H1 (cell line): ENCODE measurements around the gene SLC6A18. TPM values are rescaled to one million over a fixed set of nuclear protein-coding genes. Genes with fewer than 3 reads are reported as not detected.

ENCODE experiments used
- CTCF ChIA-PET: fragments of 300-600 bp; sonication (Branson Sonifier 250); formaldehyde crosslinking; loops from one replicate; lab custom pipeline; 2021; ENCODE audit not compliant: partially characterized antibody; lab: Charles Lee
- POLR2A ChIA-PET: fragments of 300-600 bp; sonication (Branson Sonifier 250); formaldehyde crosslinking; loops from one replicate; lab custom pipeline; 2021; ENCODE audit warnings: inconsistent platforms; ENCODE audit not compliant: partially characterized antibody; lab: Charles Lee
- DNase-seq, 2 experiments: peaks; one replicate each; pipeline versions ENCODE4 v3.0.0 to v3.0.0-alpha.2; 2010 to 2022; ENCODE audit warnings: low spot score in 2 of 2, low read depth in 1 of 2, mixed read lengths in 1 of 2
- FAIRE-seq: peaks from 2 replicates; lab custom pipeline; 2011; peaks lifted over from hg19 to GRCh38; lab: Jason Lieb, UNC
- H2AFZ ChIP-seq: 2 replicates; pipeline ENCODE4 v1.8.1; 2012; ENCODE audit warnings: low read length, inconsistent platforms
- H2AK5ac ChIP-seq: 2 replicates; pipeline ENCODE4 v1.6.1; 2013; ENCODE audit warnings: low read depth, low read length
- H2BK120ac ChIP-seq: replicated peaks from 2 replicates; pipeline ENCODE3; 2013; ENCODE audit warnings: low read depth, low read length, inconsistent platforms
- H2BK12ac ChIP-seq: 2 replicates; pipeline ENCODE4 v1.6.1; 2013; ENCODE audit warnings: low read depth, low read length
- H2BK15ac ChIP-seq: 2 replicates; pipeline ENCODE4 v1.6.1; 2013; ENCODE audit warnings: low read length
- H2BK20ac ChIP-seq: 2 replicates; pipeline ENCODE4 v1.6.1; 2013; ENCODE audit warnings: low read length
- H2BK5ac ChIP-seq: 2 replicates; pipeline ENCODE4 v1.6.1; 2013; ENCODE audit warnings: low read depth, low read length
- H3K14ac ChIP-seq: 2 replicates; pipeline ENCODE4 v1.6.1; 2013; ENCODE audit warnings: inconsistent platforms; ENCODE audit not compliant: insufficient read length
- H3K18ac ChIP-seq: 2 replicates; pipeline ENCODE4 v1.6.1; 2013; ENCODE audit warnings: low read length; ENCODE audit errors: extremely low read depth
- H3K23ac ChIP-seq: 2 replicates; pipeline ENCODE4 v1.6.1; 2013; ENCODE audit warnings: inconsistent platforms; ENCODE audit not compliant: insufficient read length
- H3K23me2 ChIP-seq: 2 replicates; pipeline ENCODE4 v1.6.1; 2013; ENCODE audit warnings: low read depth, low read length
- H3K27ac ChIP-seq: 2 replicates; pipeline ENCODE4 v1.6.1; 2011; ENCODE audit warnings: low read depth, low read length, inconsistent platforms
- H3K27me3 ChIP-seq, 4 experiments: replicated peaks in 1 of 4; 1 replicate in 1 of 4; 2 replicates in 3 of 4; pipeline versions ENCODE4 v1.6.1 to v1.8.1; 2011 to 2013; ENCODE audit warnings: low read length in 3 of 4, mild to moderate bottlenecking in 3 of 4, inconsistent platforms in 2 of 4, mixed read lengths in 2 of 4, moderate library complexity in 1 of 4; ENCODE audit not compliant: control insufficient read depth in 3 of 4, insufficient read depth in 3 of 4; ENCODE audit errors: extremely low read depth in 1 of 4
- H3K36me3 ChIP-seq, 4 experiments: 2 replicates each; pipeline versions ENCODE4 v1.6.1 to v1.8.1; 2011 to 2013; ENCODE audit warnings: mild to moderate bottlenecking in 4 of 4, low read length in 3 of 4, moderate library complexity in 2 of 4, control low read depth in 1 of 4, inconsistent platforms in 1 of 4; ENCODE audit not compliant: insufficient read depth in 4 of 4, control insufficient read depth in 2 of 4
- H3K4ac ChIP-seq: replicated peaks from 2 replicates; pipeline ENCODE3; 2013; ENCODE audit warnings: low read length, low read depth, mixed read lengths, inconsistent platforms; ENCODE audit not compliant: insufficient read length
- H3K4me1 ChIP-seq, 4 experiments: replicated peaks in 1 of 4; 1 replicate in 1 of 4; 2 replicates in 3 of 4; pipeline versions ENCODE4 v1.6.1 to v1.8.1; 2011 to 2013; ENCODE audit warnings: low read length in 3 of 4, inconsistent platforms in 2 of 4, mixed read lengths in 1 of 4; ENCODE audit not compliant: insufficient read depth in 4 of 4, control insufficient read depth in 3 of 4
- H3K4me2 ChIP-seq, 2 experiments: 2 replicates each; pipeline versions ENCODE4 v1.6.1 to v1.8.1; 2011 to 2013; ENCODE audit warnings: low read depth in 2 of 2, low read length in 2 of 2, control low read depth in 1 of 2, inconsistent platforms in 1 of 2, mild to moderate bottlenecking in 1 of 2; ENCODE audit not compliant: insufficient read depth in 1 of 2
- H3K4me3 ChIP-seq, 4 experiments: fragments of 200-600, 300-600 bp in 1 of 4; sonication (generic), shearing (Covaris generic), sonication (Bioruptor Twin) in 1 of 4; 2 replicates each; pipeline versions ENCODE4 v1.5.1 to v1.8.1; 2011 to 2016; ENCODE audit warnings: low read length in 4 of 4, low read depth in 3 of 4, control low read depth in 2 of 4, inconsistent platforms in 2 of 4, mild to moderate bottlenecking in 2 of 4, mixed read lengths in 1 of 4, moderate library complexity in 1 of 4; ENCODE audit not compliant: insufficient read depth in 2 of 4; ENCODE audit errors: extremely low read depth in 1 of 4
- H3K56ac ChIP-seq: replicated peaks from 2 replicates; pipeline ENCODE3; 2013; ENCODE audit warnings: low read depth, mild to moderate bottlenecking, mixed read lengths, low read length, inconsistent platforms; ENCODE audit not compliant: insufficient read length
- H3K79me1 ChIP-seq: 2 replicates; pipeline ENCODE4 v1.6.1; 2013; ENCODE audit warnings: low read depth, low read length, control low read depth
- H3K79me2 ChIP-seq, 2 experiments: 2 replicates each; pipeline versions ENCODE4 v1.6.1 to v1.8.1; 2012 to 2013; ENCODE audit warnings: low read length in 2 of 2, mild to moderate bottlenecking in 2 of 2, inconsistent platforms in 1 of 2; ENCODE audit not compliant: insufficient read depth in 2 of 2, control insufficient read depth in 1 of 2
- H3K9ac ChIP-seq, 4 experiments: replicated peaks in 1 of 4; 1 replicate in 1 of 4; 2 replicates in 3 of 4; pipeline versions ENCODE4 v1.6.1 to v1.8.1; 2011 to 2013; ENCODE audit warnings: low read depth in 3 of 4, low read length in 3 of 4, control low read depth in 2 of 4, mild to moderate bottlenecking in 2 of 4, moderate library complexity in 2 of 4, inconsistent platforms in 1 of 4; ENCODE audit errors: extremely low read depth in 1 of 4
- H3K9me3 ChIP-seq, 2 experiments: 2 replicates each; pipeline versions ENCODE4 v1.6.1 to v1.8.1; 2012 to 2013; ENCODE audit warnings: mild to moderate bottlenecking in 2 of 2, moderate library complexity in 2 of 2, control low read depth in 1 of 2, inconsistent platforms in 1 of 2, low read depth in 1 of 2, low read length in 1 of 2, mixed read lengths in 1 of 2; ENCODE audit not compliant: insufficient read depth in 2 of 2
- H4K20me1 ChIP-seq, 2 experiments: replicated peaks in 1 of 2; 2 replicates each; pipeline versions ENCODE3 to v1.8.1; 2011 to 2013; ENCODE audit warnings: inconsistent platforms in 2 of 2, low read length in 2 of 2, mild to moderate bottlenecking in 1 of 2; ENCODE audit not compliant: insufficient read depth in 2 of 2, control insufficient read depth in 1 of 2
- H4K5ac ChIP-seq: 2 replicates; pipeline ENCODE4 v1.6.1; 2013; ENCODE audit warnings: low read length, low read depth, mixed read lengths, inconsistent platforms; ENCODE audit not compliant: insufficient read length
- H4K8ac ChIP-seq: 2 replicates; pipeline ENCODE4 v1.8.0; 2013; ENCODE audit warnings: mild to moderate bottlenecking, moderate library complexity, low read length, inconsistent platforms; ENCODE audit not compliant: insufficient read depth; ENCODE audit errors: extremely low read depth
- H4K91ac ChIP-seq: replicated peaks from 2 replicates; pipeline ENCODE3; 2013; ENCODE audit warnings: low read length, mixed read lengths, inconsistent platforms; ENCODE audit not compliant: insufficient read length
- CHD1 ChIP-seq: IDR thresholded peaks from 2 replicates; pipeline ENCODE4 v1.6.1; 2012; ENCODE audit warnings: low read depth, low read length, improper control_type of control experiment
- JUN ChIP-seq: IDR thresholded peaks from 2 replicates; pipeline ENCODE4 v1.6.1; 2011; ENCODE audit warnings: low read depth, mild to moderate bottlenecking, improper control_type of control experiment, low read length
- NRF1 ChIP-seq: IDR thresholded peaks from 2 replicates; pipeline ENCODE4 v1.6.1; 2011; ENCODE audit warnings: mild to moderate bottlenecking, low read depth, low read length, improper control_type of control experiment
- POLR2AphosphoS5 ChIP-seq: IDR thresholded peaks from 2 replicates; pipeline ENCODE4 v1.6.1; 2011; ENCODE audit warnings: low read depth, low read length
- RBBP5 ChIP-seq: IDR thresholded peaks from 2 replicates; pipeline ENCODE4 v1.7.1; 2012; ENCODE audit warnings: low read depth, mild to moderate bottlenecking, inconsistent platforms, low read length, moderate library complexity, borderline replicate concordance
- WGBS, 2 experiments: shearing (Covaris generic) in 1 of 2; methylation state at CpG; one replicate each; pipeline versions ENCODE4 v1.1.6 to v1.1.7; 2013 to 2015; ENCODE audit warnings: low lambda C conversion rate in 2 of 2, mixed read lengths in 2 of 2, inconsistent platforms in 1 of 2, low coverage in 1 of 2, missing lambda C conversion rate in 1 of 2; ENCODE audit not compliant: insufficient replicate concordance in 2 of 2, insufficient coverage in 1 of 2, insufficient read length in 1 of 2; ENCODE audit errors: extremely low coverage in 1 of 2, missing lambda C conversion rate in 1 of 2; 5-methylcytosine and 5-hydroxymethylcytosine counted together
- polyA plus RNA-seq, 7 experiments: library from polyadenylated mRNA; depleted of rRNA in 3 of 7; stranded (reverse) in 5 of 7; unstranded in 2 of 7; fragments of >200 nt in 5 of 7; fragments of 200-250 nt in 2 of 7; gene quantifications; 1 replicate in 5 of 7; 2 replicates in 1 of 7; 4 replicates in 1 of 7; pipeline versions ENCODE4 v1.2.1 to v1.2.3, GENCODE V29; 2011 to 2013; ENCODE audit warnings: missing spikeins in 2 of 7, mixed read lengths in 2 of 7
- total RNA-seq: library from RNA; stranded (reverse); fragmentation: NEBNext Ultra II Directional; extraction: Animal tissue kit (Norgen Biotek cat#: 25700); gene quantifications from 2 replicates; pipeline ENCODE4 v1.2.1, GENCODE V29; 2021

SLC6A18 gene
- total and polyA plus RNA-seq, 2 of the 8 experiments (the other 6 are each of a cell fraction or from before 2014, with no cell fraction given): not detected

- Histone ChIP-seq H2BK12ac (no peak overlapping the region), H2BK120ac (no peak overlapping the region), H3K23me2 (no peaks in the 10 kb centered on the region), H2BK5ac (no peak overlapping the region), H4K91ac (no peak overlapping the region), H2AFZ (no peak overlapping the region), H4K20me1 (no peaks in the 10 kb centered on the region), H3K9me3 (no peaks in the 10 kb centered on the region; a peak in 1 of 4 replicates), H3K79me2 (no peaks in the 10 kb centered on the region), H3K27me3 (no peaks in the 10 kb centered on the region), H3K4ac (no peak overlapping the region), H3K4me3 (no peak overlapping the region), H3K18ac (no peak overlapping the region), H2AK5ac (no peak overlapping the region), H3K4me1 (0 out of 7 replicates have a peak, but pooled peaks cover 0 to 4% (median 0%) of the 10 kb centered on the region in 4 experiments), H3K36me3 (no peaks in the 10 kb centered on the region), H4K5ac (no peak overlapping the region), H2BK20ac (no peak overlapping the region), H3K79me1 (no peaks in the 10 kb centered on the region), H3K9ac (no peak overlapping the region), H3K23ac (no peak overlapping the region), H2BK15ac (no peak overlapping the region), H3K27ac (no peak overlapping the region), H3K56ac (no peak overlapping the region), H3K14ac (no peak overlapping the region), H4K8ac (no peak overlapping the region), H3K4me2 (no peak overlapping the region)
- TF ChIP-seq JUN (no peak), RBBP5 (no peak), NRF1 (no peak), CHD1 (no peak), POLR2AphosphoS5 (no peak)
- POLR2A ChIA-PET: no interaction called here
- 92% methylated on average over 19 of the region's 30 CpGs; no CpG with 5 or more reads in 1 of the 2 experiments for WGBS, 2 experiments
- CTCF ChIA-PET: interaction anchor here (0.6 to 1.5 kb wide), 6 partner anchors 8 to 229 kb away, joined by 3 read pairs; no protein-coding TSS in a partner anchor
- DNase-seq (no peak), FAIRE-seq (no peak)
These were observed 47.2 kb upstream of the SLC6A18 start for GRCh38 chr5:1177826-1178528.
